Keratinocyte (primary cell): ENCODE measurements around the gene CNN2.

Experiments
- EZH2 ChIP-seq: IDR thresholded peaks from one replicate; pipeline ENCODE4 v1.6.1; 2012; ENCODE audit warnings: inconsistent platforms, mild to moderate bottlenecking, low read length, moderate library complexity
- TF ChIP-seq, protein P1 (sequence below), 3 experiments: IDR thresholded peaks in 1 of 3; conservative IDR thresholded peaks in 1 of 3; optimal IDR thresholded peaks in 1 of 3; 2 replicates in 2 of 3; 3 replicates in 1 of 3; pipeline versions ENCODE3 to v1.5.1; 2011; ENCODE audit warnings: low read length in 3 of 3, mild to moderate bottlenecking in 3 of 3, moderate library complexity in 2 of 3, control low read depth in 1 of 3, inconsistent platforms in 1 of 3; ENCODE audit not compliant: insufficient read depth in 2 of 3; ENCODE audit errors: extremely low read depth in 1 of 3

- TF ChIP-seq, protein P1, sequence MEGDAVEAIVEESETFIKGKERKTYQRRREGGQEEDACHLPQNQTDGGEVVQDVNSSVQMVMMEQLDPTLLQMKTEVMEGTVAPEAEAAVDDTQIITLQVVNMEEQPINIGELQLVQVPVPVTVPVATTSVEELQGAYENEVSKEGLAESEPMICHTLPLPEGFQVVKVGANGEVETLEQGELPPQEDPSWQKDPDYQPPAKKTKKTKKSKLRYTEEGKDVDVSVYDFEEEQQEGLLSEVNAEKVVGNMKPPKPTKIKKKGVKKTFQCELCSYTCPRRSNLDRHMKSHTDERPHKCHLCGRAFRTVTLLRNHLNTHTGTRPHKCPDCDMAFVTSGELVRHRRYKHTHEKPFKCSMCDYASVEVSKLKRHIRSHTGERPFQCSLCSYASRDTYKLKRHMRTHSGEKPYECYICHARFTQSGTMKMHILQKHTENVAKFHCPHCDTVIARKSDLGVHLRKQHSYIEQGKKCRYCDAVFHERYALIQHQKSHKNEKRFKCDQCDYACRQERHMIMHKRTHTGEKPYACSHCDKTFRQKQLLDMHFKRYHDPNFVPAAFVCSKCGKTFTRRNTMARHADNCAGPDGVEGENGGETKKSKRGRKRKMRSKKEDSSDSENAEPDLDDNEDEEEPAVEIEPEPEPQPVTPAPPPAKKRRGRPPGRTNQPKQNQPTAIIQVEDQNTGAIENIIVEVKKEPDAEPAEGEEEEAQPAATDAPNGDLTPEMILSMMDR (optimal IDR thresholded peaks at IDR 0.05 in 1 of 3, IDR thresholded peaks at IDR 0.05 in 1 of 3, conservative IDR thresholded peaks at IDR 0.05 in 1 of 3; ENCODE audit: extremely low read depth in 1 of 3, insufficient read depth in 2 of 3, low read length in 3 of 3): no peak
- no peak for TF ChIP-seq EZH2
Observed at GRCh38 chr19:994516-994915, 31.9 kb upstream of the CNN2 start.
